ENCODE results near the gene ZNF219.

ZNF219 gene

DNA sequence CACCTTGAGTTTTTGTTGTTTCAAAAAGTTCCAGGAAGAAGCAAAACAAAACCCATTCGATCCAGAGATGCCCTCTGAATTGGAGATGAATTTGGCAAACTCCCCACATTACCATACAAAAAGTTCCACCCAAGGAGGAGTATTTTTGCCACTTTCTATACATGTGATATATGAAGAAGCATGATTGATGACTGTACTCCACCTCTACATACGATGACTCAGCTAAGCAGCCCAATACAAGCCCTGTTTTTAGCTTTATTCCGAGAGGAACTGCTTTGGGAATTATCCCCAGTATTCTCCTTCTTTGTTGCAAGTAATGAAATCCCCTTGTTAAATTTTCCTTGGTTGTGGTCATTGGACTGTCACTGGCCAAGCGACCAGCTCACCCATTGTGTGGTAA lies 13.8 kb upstream of the ZNF219 start:
- no peaks in the 10 kb centered on the region for H3K36me3 ChIP-seq (ENCODE audit: control insufficient read depth, insufficient read depth, low read length)
- no peak overlapping the region for H3K9ac ChIP-seq
- H3K4me1 ChIP-seq: peaks cover 16% of the 10 kb centered on the region
- no peak overlapping the region for H3K4me2 ChIP-seq (ENCODE audit: low read length)
- no peak overlapping the region for H3K4me3 ChIP-seq (ENCODE audit: low read depth, low read length)
- H2AFZ ChIP-seq: peak overlapping the region; percentile 45
- TF ChIP-seq, protein P1, sequence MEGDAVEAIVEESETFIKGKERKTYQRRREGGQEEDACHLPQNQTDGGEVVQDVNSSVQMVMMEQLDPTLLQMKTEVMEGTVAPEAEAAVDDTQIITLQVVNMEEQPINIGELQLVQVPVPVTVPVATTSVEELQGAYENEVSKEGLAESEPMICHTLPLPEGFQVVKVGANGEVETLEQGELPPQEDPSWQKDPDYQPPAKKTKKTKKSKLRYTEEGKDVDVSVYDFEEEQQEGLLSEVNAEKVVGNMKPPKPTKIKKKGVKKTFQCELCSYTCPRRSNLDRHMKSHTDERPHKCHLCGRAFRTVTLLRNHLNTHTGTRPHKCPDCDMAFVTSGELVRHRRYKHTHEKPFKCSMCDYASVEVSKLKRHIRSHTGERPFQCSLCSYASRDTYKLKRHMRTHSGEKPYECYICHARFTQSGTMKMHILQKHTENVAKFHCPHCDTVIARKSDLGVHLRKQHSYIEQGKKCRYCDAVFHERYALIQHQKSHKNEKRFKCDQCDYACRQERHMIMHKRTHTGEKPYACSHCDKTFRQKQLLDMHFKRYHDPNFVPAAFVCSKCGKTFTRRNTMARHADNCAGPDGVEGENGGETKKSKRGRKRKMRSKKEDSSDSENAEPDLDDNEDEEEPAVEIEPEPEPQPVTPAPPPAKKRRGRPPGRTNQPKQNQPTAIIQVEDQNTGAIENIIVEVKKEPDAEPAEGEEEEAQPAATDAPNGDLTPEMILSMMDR (IDR thresholded peaks at IDR 0.05): no peak
- no peaks in the 10 kb centered on the region for H3K79me2 ChIP-seq
- no peak overlapping the region for H3K27ac ChIP-seq
- no peaks in the 10 kb centered on the region for H3K27me3 ChIP-seq (ENCODE audit: control insufficient read depth, insufficient read depth, low read length)
- H3K9me3 ChIP-seq (ENCODE audit: control insufficient read depth, low read length): no peaks in the 10 kb centered on the region

DNA sequence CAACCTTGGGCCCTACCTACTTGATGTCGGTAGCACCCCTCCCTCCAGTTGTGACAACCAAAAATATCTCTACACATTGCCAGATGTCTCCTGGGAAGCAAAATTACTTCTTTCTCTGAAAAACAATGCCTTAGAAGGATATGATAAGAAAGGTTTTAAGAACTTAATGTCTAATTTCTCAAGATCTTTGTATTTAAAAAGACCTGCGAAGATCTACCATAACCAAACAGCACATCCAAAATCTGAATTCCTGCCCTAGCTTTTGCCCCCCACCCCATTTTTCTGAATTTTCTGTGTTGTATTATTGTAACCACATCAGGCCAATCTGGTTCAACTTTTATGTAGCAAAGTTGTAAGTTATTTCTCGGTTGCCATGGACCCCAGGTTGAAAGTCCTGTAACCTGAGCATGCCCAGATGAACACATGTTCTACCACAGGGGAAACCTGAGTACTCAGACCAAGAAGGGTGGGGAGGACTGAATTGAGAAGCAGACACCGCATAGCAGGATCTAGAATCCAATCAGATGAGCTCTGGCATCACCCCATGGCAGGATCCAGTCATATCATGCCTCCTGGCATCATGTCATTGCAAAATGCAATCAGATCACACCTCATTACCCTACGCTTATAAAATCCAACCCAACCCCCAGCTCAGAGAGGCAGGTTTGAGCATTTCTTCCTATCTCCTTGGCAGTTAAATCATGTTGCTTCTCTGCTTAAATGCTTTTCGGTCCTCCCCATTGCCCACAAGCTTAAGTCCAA lies 11.1 kb upstream of the ZNF219 start:
- Histone ChIP-seq H3K27me3 (ENCODE audit: control insufficient read depth, insufficient read depth, low read length) (no peaks in the 10 kb centered on the region), H3K4me3 (ENCODE audit: low read depth, low read length) (no peak overlapping the region), H3K4me1 (peaks cover 37% of the 10 kb centered on the region), H3K4me2 (ENCODE audit: low read length) (no peak overlapping the region), H3K9me3 (ENCODE audit: control insufficient read depth, low read length) (no peaks in the 10 kb centered on the region), H3K9ac (no peak overlapping the region), H2AFZ (peak overlapping the region; percentile 63), H3K79me2 (no peaks in the 10 kb centered on the region), H3K36me3 (ENCODE audit: control insufficient read depth, insufficient read depth, low read length) (no peaks in the 10 kb centered on the region), H3K27ac (peak overlapping the region; percentile 72)
- TF ChIP-seq, protein P1 (IDR thresholded peaks at IDR 0.05): no peak

DNA sequence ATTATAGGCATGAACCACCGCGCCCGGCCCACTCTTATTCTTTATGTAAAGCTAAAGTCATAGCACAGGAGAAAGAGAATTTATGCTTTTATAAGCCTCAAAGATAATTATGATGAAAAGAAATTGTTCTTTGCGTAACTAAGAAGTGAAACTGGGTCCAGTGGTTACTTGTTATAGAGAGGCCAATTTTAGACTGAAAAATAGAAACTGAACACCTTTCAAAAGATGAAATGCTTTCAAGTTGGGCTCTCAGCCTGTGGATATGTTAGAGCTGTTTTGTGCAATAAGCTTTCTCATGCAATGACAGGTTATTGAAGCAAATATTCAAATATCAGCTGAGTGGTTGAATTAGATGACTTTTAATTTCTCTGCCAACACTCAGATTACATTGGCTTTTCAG lies 10.3 kb upstream of the ZNF219 start:
- peak overlapping the region; percentile 72 for H3K27ac ChIP-seq
- H3K36me3 ChIP-seq (ENCODE audit: control insufficient read depth, insufficient read depth, low read length): no peaks in the 10 kb centered on the region
- no peak overlapping the region for H3K4me2 ChIP-seq (ENCODE audit: low read length)
- H3K4me1 ChIP-seq: peaks cover 39% of the 10 kb centered on the region
- no peak overlapping the region for H3K4me3 ChIP-seq (ENCODE audit: low read depth, low read length)
- no peak overlapping the region for H3K9ac ChIP-seq
- no peaks in the 10 kb centered on the region for H3K9me3 ChIP-seq (ENCODE audit: control insufficient read depth, low read length)
- H2AFZ ChIP-seq: peak overlapping the region; percentile 63
- no peaks in the 10 kb centered on the region for H3K27me3 ChIP-seq (ENCODE audit: control insufficient read depth, insufficient read depth, low read length)
- TF ChIP-seq, protein P1 (IDR thresholded peaks at IDR 0.05): no peak
- no peaks in the 10 kb centered on the region for H3K79me2 ChIP-seq

DNA sequence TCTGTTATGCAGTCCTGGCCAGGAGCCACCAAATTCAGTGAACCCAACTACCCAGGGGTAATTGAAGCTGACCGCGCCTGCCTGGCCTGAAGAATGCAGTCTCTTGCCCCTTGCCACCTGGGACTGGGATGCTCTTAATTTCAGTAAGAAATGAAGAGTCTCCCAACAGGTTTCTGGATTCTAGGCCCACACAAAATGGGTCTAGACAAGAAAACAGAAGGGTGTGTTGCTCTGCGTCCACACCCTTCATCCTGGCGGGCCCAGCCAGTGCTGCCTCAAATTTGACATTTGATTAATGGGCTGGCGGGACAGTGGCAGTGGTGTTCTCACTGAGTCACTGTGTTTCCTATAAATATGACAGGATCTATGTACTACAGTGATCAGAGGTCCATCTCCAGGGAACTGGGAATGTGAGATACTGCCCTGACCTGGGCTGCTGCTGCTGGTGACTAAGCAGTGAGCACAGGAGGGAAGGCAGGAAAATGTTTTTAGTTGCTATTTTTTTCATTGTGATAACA lies 8.9 kb upstream of the ZNF219 start:
- Histone ChIP-seq H3K27me3 (ENCODE audit: control insufficient read depth, insufficient read depth, low read length) (no peaks in the 10 kb centered on the region), H3K4me3 (ENCODE audit: low read depth, low read length) (no peak overlapping the region), H3K79me2 (peaks cover under 1% of the 10 kb centered on the region), H3K36me3 (ENCODE audit: control insufficient read depth, insufficient read depth, low read length) (no peaks in the 10 kb centered on the region), H3K9me3 (ENCODE audit: control insufficient read depth, low read length) (no peaks in the 10 kb centered on the region), H3K27ac (peak overlapping the region; percentile 97), H2AFZ (peak overlapping the region; percentile 80), H3K4me1 (peaks cover 48% of the 10 kb centered on the region), H3K4me2 (ENCODE audit: low read length) (peak overlapping the region; percentile 66), H3K9ac (no peak overlapping the region)
- TF ChIP-seq, protein P1 (IDR thresholded peaks at IDR 0.05): no peak
